KMS-11 (cell line): ENCODE results near the gene KRT82.
"Not testable (repeated sequence)": the region's sequence is repeated elsewhere in the genome, so short reads cannot be mapped to it uniquely, and the experiment has no call there.

ENCODE experiments used
- H2AFZ ChIP-seq: fragments of 200-600 bp; sonication (generic); 2 replicates; pipeline ENCODE4 v1.6.1; 2016; ENCODE audit warnings: antibody characterized with exemption, mixed run types, low read depth
- H3K27ac ChIP-seq: fragments of 200-600 bp; sonication (generic); 2 replicates; pipeline ENCODE4 v1.6.1; 2016; ENCODE audit warnings: mild to moderate bottlenecking, mixed run types
- H3K27me3 ChIP-seq: fragments of 200-600 bp; sonication (generic); 2 replicates; pipeline ENCODE4 v1.6.1; 2017; ENCODE audit warnings: mild to moderate bottlenecking, low read depth, mixed run types, moderate library complexity; ENCODE audit not compliant: insufficient read depth
- H3K36me3 ChIP-seq: fragments of 200-600 bp; sonication (generic); 2 replicates; pipeline ENCODE4 v1.6.1; 2017; ENCODE audit warnings: mild to moderate bottlenecking, mixed run types; ENCODE audit not compliant: insufficient read depth
- H3K4me1 ChIP-seq: fragments of 200-600 bp; sonication (generic); 2 replicates; pipeline ENCODE4 v1.6.1; 2016; ENCODE audit warnings: mild to moderate bottlenecking, low read depth, mixed run types; ENCODE audit not compliant: poor library complexity, severe bottlenecking
- H3K4me2 ChIP-seq: fragments of 200-600 bp; sonication (generic); 2 replicates; pipeline ENCODE4 v1.7.0; 2016; ENCODE audit warnings: mild to moderate bottlenecking, mixed run types
- H3K4me3 ChIP-seq: fragments of 200-600 bp; sonication (generic); IDR thresholded peaks from 2 replicates; pipeline ENCODE4 v1.6.1; 2017; ENCODE audit warnings: low read depth, low read length, mixed read lengths; ENCODE audit not compliant: insufficient read depth
- H3K79me2 ChIP-seq: fragments of 200-600 bp; sonication (generic); 2 replicates; pipeline ENCODE4 v1.6.1; 2016; ENCODE audit warnings: low read depth, mixed run types; ENCODE audit not compliant: insufficient read depth
- H3K9ac ChIP-seq: fragments of 200-600 bp; sonication (generic); 2 replicates; pipeline ENCODE4 v1.6.1; 2016; ENCODE audit warnings: mild to moderate bottlenecking, mixed run types
- H4K20me1 ChIP-seq: fragments of 200-600 bp; sonication (generic); 2 replicates; pipeline ENCODE4 v1.6.1; 2016; ENCODE audit warnings: mild to moderate bottlenecking, mixed run types; ENCODE audit not compliant: insufficient read depth
- TF ChIP-seq, protein P1 (sequence below): fragments of 200-600 bp; sonication (generic); conservative IDR thresholded peaks from 2 replicates; pipeline ENCODE4 v1.6.1; 2017; ENCODE audit warnings: low read depth, mild to moderate bottlenecking, antibody characterized with exemption, low read length, moderate library complexity, mixed read lengths

Gene KRT82

DNA sequence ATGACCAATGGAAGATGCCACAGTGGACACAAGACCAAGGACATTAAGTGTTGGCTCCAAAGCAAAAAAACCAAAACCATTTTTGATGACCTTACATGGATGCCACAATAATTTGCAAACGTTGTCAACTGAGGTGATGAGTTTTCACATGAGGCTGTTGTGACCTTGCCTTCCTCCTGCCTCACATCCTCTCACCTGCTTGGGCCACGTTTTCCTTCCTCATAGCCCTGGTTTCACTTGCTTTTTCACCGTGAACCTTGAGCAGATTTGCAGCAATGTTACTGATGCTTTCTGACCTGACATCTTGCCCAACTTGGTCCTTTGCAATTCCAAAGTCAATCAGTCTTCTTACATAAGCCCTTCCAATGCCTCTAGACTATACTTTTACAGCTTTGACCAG is 42.1 kb upstream of the KRT82 start:
- H3K9ac ChIP-seq, result no peak overlapping the region
- H3K27me3 ChIP-seq, result peaks cover 15% of the 10 kb centered on the region; the same call in 1 of the 2 replicates
- H3K4me3 ChIP-seq, result no peak overlapping the region
- TF ChIP-seq, protein P1, sequence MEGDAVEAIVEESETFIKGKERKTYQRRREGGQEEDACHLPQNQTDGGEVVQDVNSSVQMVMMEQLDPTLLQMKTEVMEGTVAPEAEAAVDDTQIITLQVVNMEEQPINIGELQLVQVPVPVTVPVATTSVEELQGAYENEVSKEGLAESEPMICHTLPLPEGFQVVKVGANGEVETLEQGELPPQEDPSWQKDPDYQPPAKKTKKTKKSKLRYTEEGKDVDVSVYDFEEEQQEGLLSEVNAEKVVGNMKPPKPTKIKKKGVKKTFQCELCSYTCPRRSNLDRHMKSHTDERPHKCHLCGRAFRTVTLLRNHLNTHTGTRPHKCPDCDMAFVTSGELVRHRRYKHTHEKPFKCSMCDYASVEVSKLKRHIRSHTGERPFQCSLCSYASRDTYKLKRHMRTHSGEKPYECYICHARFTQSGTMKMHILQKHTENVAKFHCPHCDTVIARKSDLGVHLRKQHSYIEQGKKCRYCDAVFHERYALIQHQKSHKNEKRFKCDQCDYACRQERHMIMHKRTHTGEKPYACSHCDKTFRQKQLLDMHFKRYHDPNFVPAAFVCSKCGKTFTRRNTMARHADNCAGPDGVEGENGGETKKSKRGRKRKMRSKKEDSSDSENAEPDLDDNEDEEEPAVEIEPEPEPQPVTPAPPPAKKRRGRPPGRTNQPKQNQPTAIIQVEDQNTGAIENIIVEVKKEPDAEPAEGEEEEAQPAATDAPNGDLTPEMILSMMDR, result no peak
- H3K4me1 ChIP-seq, result no peaks in the 10 kb centered on the region
- H3K4me2 ChIP-seq, result no peak overlapping the region
- H3K36me3 ChIP-seq, result no peaks in the 10 kb centered on the region
- no peak overlapping the region for H2AFZ ChIP-seq
- H3K79me2 ChIP-seq, result no peaks in the 10 kb centered on the region
- H4K20me1 ChIP-seq, result no peaks in the 10 kb centered on the region
- H3K27ac ChIP-seq, result no peak overlapping the region

DNA sequence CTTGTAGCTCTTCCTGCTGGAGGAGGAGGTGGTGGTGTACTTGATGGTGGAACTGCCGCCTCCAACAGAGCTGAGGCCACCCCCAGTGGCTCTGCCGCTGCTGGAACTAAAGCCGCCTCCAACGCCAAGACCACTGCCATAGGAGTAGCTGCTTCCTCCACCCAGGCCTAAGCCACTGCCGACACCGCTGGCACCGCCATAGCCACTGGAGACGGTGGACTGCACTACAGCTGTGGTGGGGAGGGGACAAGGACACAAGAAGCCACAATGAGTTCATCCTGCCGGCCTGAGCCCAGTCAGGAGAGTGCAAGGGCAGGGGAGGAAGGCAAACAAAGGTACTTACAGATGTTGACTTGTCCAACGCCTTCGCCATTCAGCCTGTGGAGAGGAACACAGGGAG is 41.1 kb upstream of the KRT82 start:
- H2AFZ ChIP-seq, H4K20me1 ChIP-seq, H3K9ac ChIP-seq, H3K27ac ChIP-seq, H3K4me2 ChIP-seq, H3K4me1 ChIP-seq, H3K79me2 ChIP-seq, H3K4me3 ChIP-seq, H3K36me3 ChIP-seq: not testable (repeated sequence)
- H3K27me3 ChIP-seq, result peaks cover 14% of the 10 kb centered on the region; the same call in 1 of the 2 replicates

DNA sequence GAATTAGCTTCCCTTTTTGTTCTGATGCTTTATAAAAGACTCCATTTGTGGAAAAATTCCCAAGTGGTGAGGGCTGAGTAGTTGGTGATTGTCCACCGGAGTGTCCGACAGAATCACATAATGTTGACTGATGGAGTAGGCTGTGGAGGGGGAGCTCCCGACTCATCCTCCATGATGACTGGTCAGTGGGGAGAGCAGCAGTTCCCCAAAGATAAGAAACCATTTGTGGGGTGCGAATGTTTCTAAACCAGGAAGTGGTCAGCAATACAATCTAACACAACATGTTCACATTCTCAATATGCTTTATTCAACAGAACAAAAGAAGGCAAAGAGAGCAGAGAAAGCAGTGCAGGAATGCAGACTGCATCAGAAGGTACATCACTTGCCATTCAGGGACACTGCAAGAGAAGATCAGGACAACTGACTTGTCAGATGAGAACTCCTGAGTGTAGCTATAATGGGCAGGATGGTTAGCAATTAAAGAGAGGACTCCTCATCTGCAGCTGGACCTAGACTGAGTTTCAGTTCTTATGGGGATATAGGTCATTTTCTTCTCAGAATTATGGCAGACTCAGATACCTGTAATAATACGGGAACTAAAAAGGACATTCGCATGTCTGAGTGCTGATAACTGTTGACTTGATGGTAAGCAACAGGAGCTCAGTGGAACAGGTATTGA is 40.4 kb upstream of the KRT82 start:
- Histone ChIP-seq H3K27ac (no peak overlapping the region), H3K36me3 (no peaks in the 10 kb centered on the region), H3K9ac (no peak overlapping the region), H3K4me2 (no peak overlapping the region), H3K27me3 (peaks cover 21% of the 10 kb centered on the region; the same call in 1 of the 2 replicates), H3K4me1 (no peaks in the 10 kb centered on the region), H3K4me3 (no peak overlapping the region), H4K20me1 (no peaks in the 10 kb centered on the region), H3K79me2 (no peaks in the 10 kb centered on the region), H2AFZ (no peak overlapping the region)
- TF ChIP-seq, protein P1, result no peak

DNA sequence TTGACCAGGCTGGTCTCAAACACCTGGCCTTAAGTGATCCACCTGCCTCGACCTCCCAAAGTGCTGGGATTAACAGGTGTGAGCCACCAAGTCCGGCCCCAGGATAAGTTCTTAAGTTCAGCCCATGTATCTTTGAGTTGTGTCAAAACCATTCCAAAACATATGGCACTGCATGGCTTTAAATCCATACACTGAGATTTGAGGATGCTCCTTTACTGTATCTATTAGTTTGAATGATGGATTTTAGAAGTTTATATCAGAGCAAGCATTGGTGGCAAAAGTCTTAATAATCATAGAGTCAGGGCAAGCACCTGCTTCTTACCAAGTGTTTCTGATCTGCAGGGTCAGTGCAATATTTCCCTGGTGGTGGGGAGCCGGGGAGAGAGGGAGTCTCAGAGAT is 39.7 kb upstream of the KRT82 start:
- Histone ChIP-seq H3K27ac (no peak overlapping the region), H3K9ac (no peak overlapping the region), H3K4me1 (no peaks in the 10 kb centered on the region), H3K4me3 (no peak overlapping the region), H4K20me1 (no peaks in the 10 kb centered on the region), H3K27me3 (peaks cover 23% of the 10 kb centered on the region; the same call in 1 of the 2 replicates), H3K4me2 (no peak overlapping the region), H3K79me2 (no peaks in the 10 kb centered on the region), H3K36me3 (no peaks in the 10 kb centered on the region), H2AFZ (no peak overlapping the region)
- TF ChIP-seq, protein P1, result no peak
